Neural progenitor cell (in vitro differentiated cells): Measurements from ENCODE around the gene CARD11. TPM values are rescaled to one million over a fixed set of nuclear protein-coding genes. Genes with fewer than 3 reads are reported as not detected.

Source experiments
- DNase-seq: peaks from one replicate; pipeline ENCODE4 v3.0.0-alpha.2; 2016; ENCODE audit warnings: low spot score
- H2AFZ ChIP-seq: fragments of 200-600 bp; sonication (generic); replicated peaks from 2 replicates; pipeline ENCODE4 v1.6.1; 2016; ENCODE audit warnings: antibody characterized with exemption
- H3F3A ChIP-seq: fragments of 200-600 bp; sonication (generic); 2 replicates; pipeline ENCODE4 v1.6.1; 2016; ENCODE audit warnings: antibody characterized with exemption, low read depth
- H3K27ac ChIP-seq: fragments of 200-600 bp; sonication (generic); 2 replicates; pipeline ENCODE4 v1.5.1; 2016; ENCODE audit warnings: mild to moderate bottlenecking
- H3K27me3 ChIP-seq: fragments of 200-600 bp; sonication (generic); 2 replicates; pipeline ENCODE4 v1.6.1; 2016; ENCODE audit warnings: mild to moderate bottlenecking, moderate library complexity
- H3K36me3 ChIP-seq: fragments of 200-600 bp; sonication (generic); 2 replicates; pipeline ENCODE4 v1.5.1; 2016
- H3K4me1 ChIP-seq: fragments of 200-600 bp; sonication (generic); 2 replicates; pipeline ENCODE4 v1.6.1; 2016; ENCODE audit warnings: mixed run types
- H3K4me2 ChIP-seq: fragments of 200-600 bp; sonication (generic); 2 replicates; pipeline ENCODE4 v1.6.1; 2016
- H3K4me3 ChIP-seq: fragments of 200-600 bp; sonication (generic); 2 replicates; pipeline ENCODE4 v1.5.1; 2016
- H3K79me2 ChIP-seq: fragments of 200-600 bp; sonication (generic); 2 replicates; pipeline ENCODE4 v1.6.1; 2016; ENCODE audit warnings: low read depth
- H3K9ac ChIP-seq: fragments of 200-600 bp; sonication (generic); 2 replicates; pipeline ENCODE4 v1.6.1; 2016
- H3K9me3 ChIP-seq: fragments of 200-600 bp; sonication (generic); 2 replicates; pipeline ENCODE4 v1.5.1; 2016; ENCODE audit warnings: low read depth
- H4K20me1 ChIP-seq: fragments of 200-600 bp; sonication (generic); 2 replicates; pipeline ENCODE4 v1.6.1; 2016; ENCODE audit warnings: low read depth
- H3K27ac Mint-ChIP-seq: 3 replicates; pipeline ENCODE4 v1.8.0; 2021; ENCODE audit warnings: mixed read lengths
- H3K27me3 Mint-ChIP-seq: 2 replicates; pipeline ENCODE4 v1.8.0; 2022; ENCODE audit warnings: low read depth, mild to moderate bottlenecking, inconsistent platforms, moderate library complexity, mixed read lengths; ENCODE audit not compliant: insufficient read depth
- H3K36me3 Mint-ChIP-seq: 3 replicates; pipeline ENCODE4 v1.8.0; 2021; ENCODE audit warnings: mixed read lengths
- H3K4me1 Mint-ChIP-seq: 3 replicates; pipeline ENCODE4 v1.8.0; 2021; ENCODE audit warnings: mixed read lengths
- H3K4me3 Mint-ChIP-seq: 3 replicates; pipeline ENCODE4 v1.8.0; 2021; ENCODE audit warnings: mild to moderate bottlenecking, moderate library complexity, mixed read lengths
- H3K9me3 Mint-ChIP-seq: 3 replicates; pipeline ENCODE4 v1.8.0; 2020; ENCODE audit warnings: mixed read lengths
- EZH2 ChIP-seq: fragments of 200-600 bp; sonication (generic); IDR thresholded peaks from 2 replicates; pipeline ENCODE4 v1.6.1; 2017; ENCODE audit warnings: antibody characterized with exemption, mild to moderate bottlenecking, moderate library complexity
- EZH2phosphoT487 ChIP-seq: fragments of 200-600 bp; sonication (generic); IDR thresholded peaks from 2 replicates; pipeline ENCODE4 v1.6.1; 2017; ENCODE audit warnings: antibody characterized with exemption
- total RNA-seq: library from RNA; depleted of rRNA; stranded (reverse); fragments of >200 nt; gene quantifications from 2 replicates; pipeline ENCODE4 v1.2.3, GENCODE V29; 2015; ENCODE audit warnings: low replicate concordance
- TF ChIP-seq, protein P1 (sequence below): fragments of 200-600 bp; sonication (generic); IDR thresholded peaks from 2 replicates; pipeline ENCODE4 v1.5.1; 2017; ENCODE audit warnings: antibody characterized with exemption, mild to moderate bottlenecking

Gene CARD11
- total RNA-seq, 1 donor from 2014 or later, result 0.75 TPM

DNA sequence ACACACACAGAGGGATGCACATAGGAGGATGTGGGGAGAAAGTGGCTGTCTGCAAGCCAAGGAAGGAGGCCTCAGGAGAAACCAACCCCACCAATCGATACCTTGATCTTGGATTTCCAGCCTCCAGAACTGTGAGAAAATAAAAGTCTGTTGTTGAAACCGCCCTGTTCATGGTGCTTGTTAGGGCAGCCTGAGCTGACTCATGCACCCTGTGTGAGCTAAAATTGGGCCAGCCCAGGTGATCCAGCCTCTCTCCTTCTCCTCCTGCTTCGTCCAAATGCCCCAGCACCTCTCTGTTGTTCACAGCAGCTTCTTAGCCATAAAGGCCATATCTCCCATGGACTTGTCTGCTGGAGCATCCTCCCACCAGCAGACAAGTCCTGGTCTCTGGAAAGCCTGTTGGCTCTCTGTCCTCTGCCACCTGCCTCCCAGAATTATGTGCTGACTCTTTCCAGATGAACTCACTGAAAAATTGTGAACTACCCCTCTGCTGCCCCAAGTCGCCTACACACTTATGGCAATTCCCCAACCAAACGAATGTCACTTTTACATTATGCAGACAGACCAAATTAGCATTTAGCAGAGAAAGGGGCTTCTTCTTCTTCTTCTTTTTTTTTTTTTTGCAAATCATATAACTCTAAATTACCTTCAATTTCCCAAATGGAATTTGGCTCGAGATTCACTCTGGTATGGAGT is 30.2 kb upstream of the CARD11 start:
- H4K20me1 ChIP-seq, result no peaks in the 10 kb centered on the region
- DNase-seq, result no peak
- no peaks in the 10 kb centered on the region for H3K36me3 ChIP-seq
- H3K9me3 Mint-ChIP-seq, result peaks cover 25% of the 10 kb centered on the region
- H3K27ac ChIP-seq, result no peak overlapping the region
- no peak overlapping the region for H3K4me2 ChIP-seq
- no peak overlapping the region for H3K27ac Mint-ChIP-seq
- no peaks in the 10 kb centered on the region for H3F3A ChIP-seq
- H3K9me3 ChIP-seq, result no peaks in the 10 kb centered on the region
- peaks cover 5% of the 10 kb centered on the region for H3K4me1 ChIP-seq
- no peak overlapping the region for H3K9ac ChIP-seq
- H3K4me1 Mint-ChIP-seq, result peaks cover 18% of the 10 kb centered on the region
- H3K27me3 ChIP-seq, result no peaks in the 10 kb centered on the region
- no peak overlapping the region for H3K4me3 ChIP-seq
- TF ChIP-seq, protein P1, sequence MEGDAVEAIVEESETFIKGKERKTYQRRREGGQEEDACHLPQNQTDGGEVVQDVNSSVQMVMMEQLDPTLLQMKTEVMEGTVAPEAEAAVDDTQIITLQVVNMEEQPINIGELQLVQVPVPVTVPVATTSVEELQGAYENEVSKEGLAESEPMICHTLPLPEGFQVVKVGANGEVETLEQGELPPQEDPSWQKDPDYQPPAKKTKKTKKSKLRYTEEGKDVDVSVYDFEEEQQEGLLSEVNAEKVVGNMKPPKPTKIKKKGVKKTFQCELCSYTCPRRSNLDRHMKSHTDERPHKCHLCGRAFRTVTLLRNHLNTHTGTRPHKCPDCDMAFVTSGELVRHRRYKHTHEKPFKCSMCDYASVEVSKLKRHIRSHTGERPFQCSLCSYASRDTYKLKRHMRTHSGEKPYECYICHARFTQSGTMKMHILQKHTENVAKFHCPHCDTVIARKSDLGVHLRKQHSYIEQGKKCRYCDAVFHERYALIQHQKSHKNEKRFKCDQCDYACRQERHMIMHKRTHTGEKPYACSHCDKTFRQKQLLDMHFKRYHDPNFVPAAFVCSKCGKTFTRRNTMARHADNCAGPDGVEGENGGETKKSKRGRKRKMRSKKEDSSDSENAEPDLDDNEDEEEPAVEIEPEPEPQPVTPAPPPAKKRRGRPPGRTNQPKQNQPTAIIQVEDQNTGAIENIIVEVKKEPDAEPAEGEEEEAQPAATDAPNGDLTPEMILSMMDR, result no peak
- no peak for TF ChIP-seq EZH2
- no peak for TF ChIP-seq EZH2phosphoT487
- H3K4me3 Mint-ChIP-seq, result no peak overlapping the region
- H3K36me3 Mint-ChIP-seq, result no peaks in the 10 kb centered on the region
- H3K27me3 Mint-ChIP-seq, result peaks cover 14% of the 10 kb centered on the region
- H2AFZ ChIP-seq, result no peak overlapping the region
- H3K79me2 ChIP-seq, result no peaks in the 10 kb centered on the region

DNA sequence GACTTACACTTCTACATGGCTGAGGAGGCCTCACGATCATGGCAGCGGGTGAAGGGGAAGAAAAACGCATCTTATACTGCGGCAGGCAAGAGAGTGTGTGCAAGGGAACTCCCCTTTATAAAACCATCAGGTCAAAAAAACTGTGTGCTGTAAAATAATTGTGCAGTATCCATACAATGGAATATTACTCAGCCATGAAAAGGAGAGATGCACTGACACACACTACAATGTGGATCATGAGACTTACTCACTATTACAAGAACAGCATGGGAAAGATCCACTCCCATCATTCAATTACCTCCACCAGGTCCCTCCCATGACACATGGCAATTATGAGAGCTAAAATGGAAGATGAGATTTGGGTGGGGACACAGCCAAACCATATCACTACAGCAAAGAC is 27.2 kb upstream of the CARD11 start:
- Histone ChIP-seq H3K79me2 (no peaks in the 10 kb centered on the region), H3K4me2 (no peak overlapping the region)
- TF ChIP-seq EZH2 (no peak), EZH2phosphoT487 (no peak)
- TF ChIP-seq, protein P1, result no peak

DNA sequence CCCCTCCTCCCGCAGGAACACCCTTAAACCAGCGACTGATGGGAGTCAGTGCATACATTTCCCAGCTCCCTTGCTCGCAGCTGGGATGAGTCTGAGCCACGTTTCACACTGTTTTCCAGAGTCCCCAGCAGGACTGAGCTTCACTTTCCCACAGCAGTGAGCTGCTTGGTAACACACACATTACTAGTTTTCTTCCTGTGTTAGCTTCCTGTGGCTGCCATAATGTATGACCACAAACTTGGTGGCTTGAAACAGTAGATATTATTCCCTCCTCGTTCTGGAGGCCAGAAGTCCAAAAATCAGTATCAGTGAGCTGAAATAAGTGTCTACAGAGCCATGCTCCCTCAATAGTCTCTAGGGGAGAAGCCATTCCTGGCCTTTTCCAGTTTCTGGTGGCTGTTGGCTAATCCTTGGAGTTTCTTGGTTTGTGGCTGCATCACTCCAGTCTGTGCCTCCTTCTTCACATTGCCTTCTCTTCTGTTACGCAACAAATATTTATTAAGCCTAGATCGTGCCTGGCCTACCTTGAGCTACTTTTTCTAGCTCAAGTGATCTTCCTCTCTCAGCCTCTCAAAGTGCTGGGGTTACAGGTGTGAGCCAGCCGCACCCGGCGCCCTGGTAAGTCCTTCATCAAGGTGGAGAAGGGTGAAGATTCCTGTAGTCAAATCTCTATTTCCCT is 26.2 kb upstream of the CARD11 start:
- no peaks in the 10 kb centered on the region for H3K36me3 Mint-ChIP-seq
- peak overlapping the region; percentile 50 for H2AFZ ChIP-seq

More for the DNA sequence above, 27.2 kb upstream of the CARD11 start:
- Histone ChIP-seq H3K9ac (no peak overlapping the region), H3K4me1 (peaks cover 5% of the 10 kb centered on the region), H3K36me3 (no peaks in the 10 kb centered on the region), H3K9me3 (no peaks in the 10 kb centered on the region), H3K27ac (no peak overlapping the region), H3F3A (no peaks in the 10 kb centered on the region), H4K20me1 (no peaks in the 10 kb centered on the region), H3K27me3 (no peaks in the 10 kb centered on the region), H2AFZ (no peak overlapping the region), H3K4me3 (no peak overlapping the region)
- Mint-ChIP-seq H3K9me3 (peaks cover 21% of the 10 kb centered on the region), H3K27ac (no peak overlapping the region), H3K4me1 (peaks cover 20% of the 10 kb centered on the region), H3K4me3 (no peak overlapping the region), H3K27me3 (peaks cover 14% of the 10 kb centered on the region), H3K36me3 (no peaks in the 10 kb centered on the region)
- no peak for DNase-seq

More for the DNA sequence above, 26.2 kb upstream of the CARD11 start:
- Mint-ChIP-seq H3K4me3 (no peak overlapping the region), H3K4me1 (peaks cover 20% of the 10 kb centered on the region), H3K27me3 (peaks cover 10% of the 10 kb centered on the region), H3K27ac (no peak overlapping the region), H3K9me3 (peaks cover 19% of the 10 kb centered on the region)
- H4K20me1 ChIP-seq, result no peaks in the 10 kb centered on the region
- H3K4me1 ChIP-seq, result peaks cover 5% of the 10 kb centered on the region
- no peaks in the 10 kb centered on the region for H3K79me2 ChIP-seq
- H3K4me2 ChIP-seq, result no peak overlapping the region
- no peak overlapping the region for H3K4me3 ChIP-seq
- H3K9me3 ChIP-seq, result no peaks in the 10 kb centered on the region
- no peak for TF ChIP-seq EZH2
- TF ChIP-seq, protein P1, result no peak
- no peak for TF ChIP-seq EZH2phosphoT487
- no peaks in the 10 kb centered on the region for H3K36me3 ChIP-seq
- H3F3A ChIP-seq, result no peaks in the 10 kb centered on the region
- H3K27ac ChIP-seq, result no peak overlapping the region
- no peak overlapping the region for H3K9ac ChIP-seq
- DNase-seq, result no peak
- no peaks in the 10 kb centered on the region for H3K27me3 ChIP-seq
